H9 (cell line): ENCODE measurements around the gene TRIM24. TPM values are rescaled to one million over a fixed set of nuclear protein-coding genes. Genes with fewer than 3 reads are reported as not detected.

Experiments
- DNase-seq: peaks from one replicate; pipeline ENCODE4 v3.0.0-alpha.2; 2017
- H2AFZ ChIP-seq: one replicate; pipeline ENCODE4 v1.6.1; 2013; ENCODE audit warnings: mild to moderate bottlenecking, low read length, control low read depth, moderate library complexity
- H2AK5ac ChIP-seq: 2 replicates; pipeline ENCODE4 v1.6.1; 2013; ENCODE audit warnings: low read length, control low read depth, mixed read lengths; ENCODE audit not compliant: insufficient read length
- H2BK120ac ChIP-seq: one replicate; pipeline ENCODE4 v1.6.1; 2013; ENCODE audit warnings: low read depth, mild to moderate bottlenecking, low read length, control low read depth, inconsistent platforms; ENCODE audit not compliant: poor library complexity, severe bottlenecking
- H2BK12ac ChIP-seq: 2 replicates; pipeline ENCODE4 v1.6.1; 2013; ENCODE audit warnings: low read length, control low read depth, mixed read lengths, low read depth; ENCODE audit not compliant: insufficient read length
- H2BK15ac ChIP-seq: 2 replicates; pipeline ENCODE4 v1.6.1; 2013; ENCODE audit warnings: low read depth, low read length, control low read depth
- H2BK20ac ChIP-seq: one replicate; pipeline ENCODE4 v1.6.1; 2013; ENCODE audit warnings: low read depth, mild to moderate bottlenecking, low read length, control low read depth, inconsistent platforms; ENCODE audit not compliant: poor library complexity, severe bottlenecking
- H2BK5ac ChIP-seq: 2 replicates; pipeline ENCODE4 v1.6.1; 2013; ENCODE audit warnings: low read length, control low read depth, mixed read lengths; ENCODE audit not compliant: insufficient read length
- H3K14ac ChIP-seq: 2 replicates; pipeline ENCODE4 v1.6.1; 2013; ENCODE audit warnings: low read length, control low read depth; ENCODE audit not compliant: insufficient read depth
- H3K18ac ChIP-seq: 2 replicates; pipeline ENCODE4 v1.6.1; 2013; ENCODE audit warnings: low read depth, mild to moderate bottlenecking, mixed read lengths, low read length, control low read depth; ENCODE audit not compliant: insufficient read length
- H3K23ac ChIP-seq: 2 replicates; pipeline ENCODE4 v1.6.1; 2013; ENCODE audit warnings: low read length, control low read depth, mixed read lengths, low read depth; ENCODE audit not compliant: insufficient read length
- H3K23me2 ChIP-seq: 2 replicates; pipeline ENCODE4 v1.6.1; 2013; ENCODE audit warnings: low read depth, mild to moderate bottlenecking, mixed read lengths, low read length, control low read depth; ENCODE audit not compliant: insufficient read length, poor library complexity, severe bottlenecking
- H3K27ac ChIP-seq: 2 replicates; pipeline ENCODE4 v1.5.1; 2013; ENCODE audit warnings: low read length, control low read depth, mixed read lengths, low read depth; ENCODE audit not compliant: insufficient read length
- H3K27me3 ChIP-seq: 2 replicates; pipeline ENCODE4 v1.6.1; 2013; ENCODE audit warnings: low read length, control low read depth, inconsistent platforms; ENCODE audit not compliant: insufficient read depth
- H3K4ac ChIP-seq: 2 replicates; pipeline ENCODE4 v1.6.1; 2013; ENCODE audit warnings: low read depth, mild to moderate bottlenecking, control low read depth, inconsistent platforms, low read length, moderate library complexity
- H3K4me1 ChIP-seq: 2 replicates; pipeline ENCODE4 v1.6.1; 2013; ENCODE audit warnings: low read length, control low read depth, inconsistent platforms; ENCODE audit not compliant: insufficient read depth
- H3K4me2 ChIP-seq: 2 replicates; pipeline ENCODE4 v1.6.1; 2013; ENCODE audit warnings: low read length, control low read depth, mixed read lengths; ENCODE audit not compliant: insufficient read length, insufficient read depth
- H3K56ac ChIP-seq: 2 replicates; pipeline ENCODE4 v1.6.1; 2013; ENCODE audit warnings: low read depth, mild to moderate bottlenecking, mixed read lengths, low read length, control low read depth; ENCODE audit not compliant: insufficient read length
- H3K79me1 ChIP-seq: 2 replicates; pipeline ENCODE4 v1.6.1; 2013; ENCODE audit warnings: low read depth, mild to moderate bottlenecking, moderate library complexity, low read length, control low read depth, inconsistent platforms; ENCODE audit not compliant: insufficient read depth, poor library complexity, severe bottlenecking
- H3K79me2 ChIP-seq: 2 replicates; pipeline ENCODE4 v1.6.1; 2013; ENCODE audit warnings: low read length, control low read depth, inconsistent platforms; ENCODE audit not compliant: insufficient read depth
- H3K9ac ChIP-seq: 2 replicates; pipeline ENCODE4 v1.6.1; 2013; ENCODE audit warnings: low read length, control low read depth, mixed read lengths; ENCODE audit not compliant: insufficient read length; ENCODE audit errors: extremely low read depth
- H3K9me3 ChIP-seq: one replicate; pipeline ENCODE4 v1.6.1; 2013; ENCODE audit warnings: low read depth, low read length, inconsistent platforms; ENCODE audit not compliant: control insufficient read depth
- H3T11ph ChIP-seq: one replicate; pipeline ENCODE4 v1.6.1; 2013; ENCODE audit warnings: mild to moderate bottlenecking, low read length, control low read depth, inconsistent platforms
- H4K20me1 ChIP-seq: one replicate; pipeline ENCODE4 v1.6.1; 2013; ENCODE audit not compliant: control insufficient read depth, insufficient read length, insufficient read depth
- H4K5ac ChIP-seq: 2 replicates; pipeline ENCODE4 v1.6.1; 2013; ENCODE audit warnings: low read depth, mild to moderate bottlenecking, mixed read lengths, low read length, control low read depth; ENCODE audit not compliant: insufficient read length
- H4K8ac ChIP-seq: replicated peaks from 2 replicates; pipeline ENCODE4 v1.6.1; 2013; ENCODE audit warnings: low read length, control low read depth, mixed read lengths, low read depth; ENCODE audit not compliant: insufficient read length
- H4K91ac ChIP-seq: 2 replicates; pipeline ENCODE4 v1.6.1; 2013; ENCODE audit warnings: low read depth, mild to moderate bottlenecking, moderate library complexity, mixed read lengths, low read length, control low read depth; ENCODE audit not compliant: insufficient read length
- H3K27ac Mint-ChIP-seq, 3 experiments: 2 replicates in 2 of 3; 3 replicates in 1 of 3; pipeline ENCODE4 v1.8.0; 2020 to 2021; ENCODE audit warnings: mixed read lengths in 3 of 3, mild to moderate bottlenecking in 1 of 3, moderate library complexity in 1 of 3
- H3K27me3 Mint-ChIP-seq: 2 replicates; pipeline ENCODE4 v1.8.0; 2021; ENCODE audit warnings: low read depth, mild to moderate bottlenecking, moderate library complexity, mixed read lengths
- H3K36me3 Mint-ChIP-seq, 3 experiments: 2 replicates in 2 of 3; 3 replicates in 1 of 3; pipeline ENCODE4 v1.8.0; 2020 to 2021; ENCODE audit warnings: low read depth in 3 of 3, mixed read lengths in 3 of 3; ENCODE audit not compliant: insufficient read depth in 1 of 3
- H3K4me1 Mint-ChIP-seq, 2 experiments: 2 replicates each; pipeline ENCODE4 v1.8.0; 2020; ENCODE audit warnings: mixed read lengths in 2 of 2
- H3K4me3 Mint-ChIP-seq, 2 experiments: 2 replicates in 1 of 2; 3 replicates in 1 of 2; pipeline ENCODE4 v1.8.0; 2020 to 2021; ENCODE audit warnings: mild to moderate bottlenecking in 2 of 2, mixed read lengths in 2 of 2, moderate library complexity in 1 of 2
- H3K9me3 Mint-ChIP-seq, 2 experiments: 2 replicates in 1 of 2; 3 replicates in 1 of 2; pipeline ENCODE4 v1.8.0; 2020; ENCODE audit warnings: mild to moderate bottlenecking in 2 of 2, mixed read lengths in 2 of 2, moderate library complexity in 1 of 2
- CTCF ChIP-seq: fragments of 200-600 bp; sonication (generic); conservative IDR thresholded peaks from 3 replicates; pipeline ENCODE4 v1.8.0; 2021; ENCODE audit warnings: antibody characterized with exemption, mild to moderate bottlenecking
- WGBS: extraction: QIAGEN DNeasy Blood & Tissue Kit; methylation state at CpG from one replicate; pipeline ENCODE4 v1.1.7; 2013; ENCODE audit warnings: missing lambda C conversion rate, low lambda C conversion rate, mixed read lengths; ENCODE audit not compliant: insufficient read length; ENCODE audit errors: extremely low coverage; 5-methylcytosine and 5-hydroxymethylcytosine counted together
- total RNA-seq: library from RNA; stranded (reverse); gene quantifications from 2 replicates; pipeline ENCODE4 v1.2.1, GENCODE V29; 2021

The TRIM24 gene
- total RNA-seq, 1 experiment from 2014 or later = 260 TPM

- Histone ChIP-seq H3K79me2 (no peaks in the 10 kb centered on the region), H3K4me2 (no peak overlapping the region), H2BK15ac (no peak overlapping the region), H2BK5ac (no peak overlapping the region), H3K79me1 (no peaks in the 10 kb centered on the region), H3T11ph (no peak overlapping the region), H2AK5ac (no peak overlapping the region), H3K23me2 (no peaks in the 10 kb centered on the region), H3K9ac (no peak overlapping the region), H3K27ac (no peak overlapping the region), H3K9me3 (no peaks in the 10 kb centered on the region), H4K8ac (no peak overlapping the region), H4K5ac (no peak overlapping the region), H3K56ac (no peak overlapping the region), H3K23ac (no peak overlapping the region), H2BK20ac (no peak overlapping the region), H4K91ac (no peak overlapping the region), H2AFZ (no peak overlapping the region), H4K20me1 (peaks cover 2% of the 10 kb centered on the region), H3K14ac (no peak overlapping the region), H3K4ac (no peak overlapping the region), H3K18ac (no peak overlapping the region), H3K27me3 (no peaks in the 10 kb centered on the region), H3K4me1 (no peaks in the 10 kb centered on the region), H2BK12ac (no peak overlapping the region), H2BK120ac (no peak overlapping the region)
- peak; percentile 72 for TF ChIP-seq CTCF
- Mint-ChIP-seq H3K4me1 (peaks cover 7 to 16% of the 10 kb centered on the region in 2 experiments), H3K36me3 (peaks cover 0 to 25% (median 4%) of the 10 kb centered on the region in 3 experiments; a peak in 5 of 7 replicates), H3K4me3 (no peak overlapping the region), H3K27ac (peak overlapping the region in 1 of 3 experiments; percentile 17; a peak in 1 of 7 replicates), H3K9me3 (peaks cover 8 to 12% of the 10 kb centered on the region in 2 experiments; a peak in 4 of 5 replicates), H3K27me3 (no peaks in the 10 kb centered on the region)
- peak; percentile 47 for DNase-seq
- WGBS = no CpG with 5 or more reads among the region's 6 CpGs
These were observed 10.5 kb upstream of the TRIM24 start for GRCh38 chr7:138449580-138449979.
